Stomach (tissue), 4 donors: ENCODE data around the gene OR8D2.

Experiments used
- CTCF ChIP-seq, 7 experiments: fragments of 450-650 bp in 4 of 7; fragments of 200-600 bp in 3 of 7; sonication (generic) in 3 of 7; IDR thresholded peaks; one replicate each; pipeline ENCODE4 v1.5.1; 2016 to 2019; ENCODE audit warnings: antibody characterized with exemption in 7 of 7, control low read depth in 2 of 7, mild to moderate bottlenecking in 1 of 7
- POLR2A ChIP-seq, 4 donors: fragments of 450-650 bp; IDR thresholded peaks; one replicate each; pipeline ENCODE4 v1.6.1; 2016; ENCODE audit warnings: antibody characterized with exemption in 4 of 4, control low read depth in 2 of 4, mild to moderate bottlenecking in 1 of 4, moderate library complexity in 1 of 4

- TF ChIP-seq CTCF (IDR thresholded peaks at IDR 0.05) (no peak), POLR2A (IDR thresholded peaks at IDR 0.05) (no peak)
These were observed 42.2 kb downstream of the OR8D2 start for GRCh38 chr11:124277804-124278203.
